Calu3 (cell line): ENCODE results near the gene PTPRE. TPM values are rescaled to one million over a fixed set of nuclear protein-coding genes. Genes with fewer than 3 reads are reported as not detected.

Experiments
- BruUV-seq: library from RNA; stranded (reverse); fragments of 400-500 nt; replicated peaks from 2 replicates; lab custom pipeline; 2021; lab: Mats Ljungman, UMichigan
- CTCF ChIA-PET: fragments of 300-600 bp; sonication (Branson Sonifier 250); formaldehyde crosslinking; loops from one replicate; lab custom pipeline; 2022; ENCODE audit warnings: antibody characterized with exemption; lab: Charles Lee
- DNase-seq: peaks from one replicate; pipeline ENCODE4 v3.0.0; 2022
- H3K27ac Mint-ChIP-seq: one replicate; pipeline ENCODE4 v1.8.0; 2022; ENCODE audit warnings: mixed read lengths; ENCODE audit not compliant: unreplicated experiment
- H3K27me3 Mint-ChIP-seq: one replicate; pipeline ENCODE4 v1.8.0; 2022; ENCODE audit warnings: mixed read lengths; ENCODE audit not compliant: unreplicated experiment
- H3K36me3 Mint-ChIP-seq: one replicate; pipeline ENCODE4 v1.8.0; 2022; ENCODE audit warnings: mild to moderate bottlenecking, moderate library complexity, mixed read lengths; ENCODE audit not compliant: insufficient read depth, unreplicated experiment
- H3K4me1 Mint-ChIP-seq: one replicate; pipeline ENCODE4 v1.8.0; 2022; ENCODE audit warnings: mild to moderate bottlenecking, low read depth, mixed read lengths; ENCODE audit not compliant: unreplicated experiment
- H3K4me3 Mint-ChIP-seq: one replicate; pipeline ENCODE4 v1.8.0; 2022; ENCODE audit warnings: mild to moderate bottlenecking, low read depth, moderate library complexity, mixed read lengths; ENCODE audit not compliant: unreplicated experiment
- H3K9me3 Mint-ChIP-seq: one replicate; pipeline ENCODE4 v1.8.0; 2022; ENCODE audit warnings: low read depth, mixed read lengths; ENCODE audit not compliant: unreplicated experiment
- intact Hi-C: fragments of 100-400 bp; cut with micrococcal nuclease; formaldehyde crosslinking; loops from one replicate; pipeline ENCODE4 v1.10.0; 2022; ENCODE audit not compliant: unreplicated experiment
- total RNA-seq: library from RNA; stranded (reverse); gene quantifications from 2 replicates; pipeline ENCODE4 v1.2.3, GENCODE V29; 2022
- TF ChIP-seq, protein P1 (sequence below): fragments of 200-600 bp; IDR thresholded peaks from one replicate; pipeline ENCODE4 v1.8.0; 2022; ENCODE audit warnings: antibody characterized with exemption; ENCODE audit not compliant: unreplicated experiment

Gene PTPRE
- total RNA-seq, 1 experiment from 2014 or later, result 7.6 TPM

DNA sequence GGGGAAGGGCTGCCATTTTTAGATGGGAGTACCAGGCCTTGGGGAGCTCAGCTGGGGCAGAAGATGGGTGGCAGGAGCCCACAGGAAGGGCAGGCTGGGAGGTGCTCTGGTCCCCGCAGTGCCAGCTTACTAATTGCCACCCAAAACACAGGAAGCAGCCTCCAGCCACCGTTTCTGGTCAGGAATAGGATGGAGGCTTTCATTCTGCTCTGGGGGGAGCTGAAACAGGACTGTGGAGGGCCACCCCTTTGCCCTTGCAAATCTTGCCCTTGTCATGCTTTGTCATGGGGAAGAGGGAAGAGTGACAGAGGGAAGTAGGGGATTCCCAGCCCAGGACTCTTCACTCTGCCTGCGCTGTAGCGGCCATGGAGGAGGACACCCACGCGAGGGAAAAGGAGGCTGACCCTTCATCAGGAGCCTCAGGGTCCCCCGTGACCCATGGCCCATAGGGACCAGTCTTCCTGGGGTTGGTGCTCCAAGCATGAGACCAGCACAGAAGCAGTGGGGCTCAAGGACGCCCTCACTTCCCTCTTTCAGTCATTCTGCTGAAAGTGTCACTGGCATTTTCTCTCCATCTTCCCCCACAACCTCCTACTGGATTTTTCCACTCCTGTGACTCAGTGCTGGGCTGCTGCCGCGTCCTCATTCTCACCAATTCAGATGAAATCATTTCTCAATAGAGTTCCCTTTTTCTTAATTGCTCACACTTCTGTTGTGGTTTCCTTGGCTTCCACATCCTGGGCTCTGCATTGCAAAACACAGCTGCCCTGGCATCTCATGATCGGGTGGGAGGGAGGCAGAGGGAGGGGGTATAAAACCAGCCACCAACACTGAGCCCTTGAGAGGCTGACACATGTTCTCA, 157.4 kb downstream of the PTPRE start:
- CTCF ChIA-PET, result no interaction called here
- DNase-seq, result no peak
- H3K36me3 Mint-ChIP-seq, result peaks cover 4% of the 10 kb centered on the region
- no peaks in the 10 kb centered on the region for H3K27me3 Mint-ChIP-seq
- TF ChIP-seq, protein P1, sequence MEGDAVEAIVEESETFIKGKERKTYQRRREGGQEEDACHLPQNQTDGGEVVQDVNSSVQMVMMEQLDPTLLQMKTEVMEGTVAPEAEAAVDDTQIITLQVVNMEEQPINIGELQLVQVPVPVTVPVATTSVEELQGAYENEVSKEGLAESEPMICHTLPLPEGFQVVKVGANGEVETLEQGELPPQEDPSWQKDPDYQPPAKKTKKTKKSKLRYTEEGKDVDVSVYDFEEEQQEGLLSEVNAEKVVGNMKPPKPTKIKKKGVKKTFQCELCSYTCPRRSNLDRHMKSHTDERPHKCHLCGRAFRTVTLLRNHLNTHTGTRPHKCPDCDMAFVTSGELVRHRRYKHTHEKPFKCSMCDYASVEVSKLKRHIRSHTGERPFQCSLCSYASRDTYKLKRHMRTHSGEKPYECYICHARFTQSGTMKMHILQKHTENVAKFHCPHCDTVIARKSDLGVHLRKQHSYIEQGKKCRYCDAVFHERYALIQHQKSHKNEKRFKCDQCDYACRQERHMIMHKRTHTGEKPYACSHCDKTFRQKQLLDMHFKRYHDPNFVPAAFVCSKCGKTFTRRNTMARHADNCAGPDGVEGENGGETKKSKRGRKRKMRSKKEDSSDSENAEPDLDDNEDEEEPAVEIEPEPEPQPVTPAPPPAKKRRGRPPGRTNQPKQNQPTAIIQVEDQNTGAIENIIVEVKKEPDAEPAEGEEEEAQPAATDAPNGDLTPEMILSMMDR, result no peak
- no peaks in the 10 kb centered on the region for H3K9me3 Mint-ChIP-seq
- no peak overlapping the region for H3K4me3 Mint-ChIP-seq
- no peaks in the 10 kb centered on the region for H3K4me1 Mint-ChIP-seq
- BruUV-seq, result no TSS peak
- intact Hi-C loops, result loop anchor here (10.0 kb wide), 1 partner anchor 50 kb away; no protein-coding TSS in a partner anchor
- H3K27ac Mint-ChIP-seq, result no peak overlapping the region

DNA sequence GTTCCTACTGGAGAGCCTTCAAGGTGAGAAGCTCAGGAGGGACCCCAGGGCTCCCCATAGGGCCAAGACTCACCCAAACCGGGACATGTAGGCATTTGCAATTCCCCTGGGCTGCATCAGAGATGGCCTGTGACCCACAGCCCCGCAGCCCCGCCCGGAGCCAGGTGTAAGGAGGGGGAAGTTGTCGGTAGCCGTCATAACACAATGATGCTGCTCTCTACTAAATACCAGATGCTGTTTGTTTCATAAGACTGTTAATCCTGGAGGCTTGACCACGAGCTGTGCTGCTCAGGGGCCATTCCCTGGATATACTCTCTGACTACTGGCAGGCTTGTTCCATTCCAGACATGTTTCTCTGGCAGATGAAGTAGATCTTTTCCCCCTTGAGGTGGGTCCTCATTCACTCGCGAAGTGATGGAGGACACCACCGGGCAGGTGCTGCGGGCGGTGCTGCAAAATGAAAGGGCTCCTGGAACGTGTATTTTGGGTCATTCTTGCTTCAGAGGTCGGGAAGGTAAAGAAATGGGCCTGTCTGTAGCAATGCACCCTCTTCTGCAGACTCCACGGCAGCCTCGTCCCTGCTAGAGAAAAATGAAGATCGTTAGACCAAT, 158.2 kb downstream of the PTPRE start:
- intact Hi-C loops, result loop anchor here (5.0 to 10.0 kb wide), 3 partner anchors 50 to 178 kb away; partner anchors contain the start of gene PTPRE
- Mint-ChIP-seq H3K4me3 (no peak overlapping the region), H3K36me3 (peaks cover 6% of the 10 kb centered on the region), H3K27ac (no peak overlapping the region), H3K4me1 (no peaks in the 10 kb centered on the region), H3K27me3 (no peaks in the 10 kb centered on the region), H3K9me3 (no peaks in the 10 kb centered on the region)
- TF ChIP-seq, protein P1, result no peak
- DNase-seq, result no peak
- CTCF ChIA-PET, result no interaction called here
- no TSS peak for BruUV-seq

DNA sequence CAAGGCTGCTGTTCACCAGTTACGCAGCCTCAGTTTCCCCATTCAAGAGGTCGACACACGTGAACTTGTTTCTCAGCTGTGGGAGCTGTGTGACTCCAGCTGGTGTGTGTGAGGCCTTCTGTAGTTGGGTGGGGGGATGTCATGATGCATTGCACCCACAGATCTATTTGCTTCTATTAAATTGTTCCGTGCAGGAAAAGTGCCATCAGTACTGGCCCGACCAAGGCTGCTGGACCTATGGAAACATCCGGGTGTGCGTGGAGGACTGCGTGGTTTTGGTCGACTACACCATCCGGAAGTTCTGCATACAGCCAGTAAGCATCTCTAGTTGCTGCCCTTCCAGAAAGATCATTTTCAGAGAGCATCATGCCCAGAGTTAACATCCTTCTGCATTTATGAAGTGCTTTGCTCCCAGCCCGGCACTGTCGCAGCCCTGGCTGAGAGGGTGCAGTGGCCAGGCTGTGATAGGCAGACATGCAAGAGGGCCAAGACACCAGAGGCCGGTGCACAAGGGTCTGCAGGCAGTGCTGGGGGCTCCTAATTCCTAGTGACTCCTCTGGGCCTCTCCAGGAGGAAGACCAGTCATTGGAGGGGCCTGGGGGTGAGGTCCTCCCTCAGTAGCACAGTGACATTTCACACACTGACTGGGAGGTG, 159.1 kb downstream of the PTPRE start:
- H3K27me3 Mint-ChIP-seq, result no peaks in the 10 kb centered on the region
- no TSS peak for BruUV-seq

DNA sequence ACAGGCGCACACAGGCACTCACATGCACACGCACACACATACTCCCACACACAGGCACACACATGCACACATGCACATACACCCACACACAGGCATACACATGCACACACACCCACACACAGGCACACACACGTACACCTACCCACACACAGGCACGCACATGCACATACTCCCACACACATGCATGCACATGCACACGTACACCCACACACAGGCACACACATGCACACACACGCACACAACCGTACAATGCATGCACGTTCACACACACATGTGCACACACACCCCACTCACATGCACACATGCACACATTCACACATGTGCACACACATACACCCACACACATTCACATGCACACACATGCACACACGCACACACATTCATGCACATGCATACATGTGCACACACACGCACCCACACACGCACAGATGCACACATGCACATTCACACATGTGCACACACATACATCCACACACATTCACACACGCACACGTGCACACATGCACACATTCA, 160.0 kb downstream of the PTPRE start:
- Mint-ChIP-seq H3K4me1 (no peaks in the 10 kb centered on the region), H3K36me3 (peaks cover 7% of the 10 kb centered on the region), H3K27me3 (no peaks in the 10 kb centered on the region), H3K9me3 (no peaks in the 10 kb centered on the region), H3K27ac (no peak overlapping the region), H3K4me3 (no peak overlapping the region)
- CTCF ChIA-PET, result no interaction called here
- intact Hi-C loops, result loop anchor here (5.0 to 10.0 kb wide), 3 partner anchors 52 to 180 kb away; partner anchors contain the start of gene PTPRE
- BruUV-seq, result no TSS peak
- TF ChIP-seq, protein P1, result no peak
- no peak for DNase-seq

More for the DNA sequence above, 159.1 kb downstream of the PTPRE start:
- DNase-seq, result no peak
- H3K4me1 Mint-ChIP-seq, result no peaks in the 10 kb centered on the region
- CTCF ChIA-PET, result no interaction called here
- TF ChIP-seq, protein P1, result no peak
- intact Hi-C loops, result loop anchor here (5.0 to 10.0 kb wide), 3 partner anchors 51 to 179 kb away; partner anchors contain the start of gene PTPRE
- no peak overlapping the region for H3K4me3 Mint-ChIP-seq
- no peaks in the 10 kb centered on the region for H3K9me3 Mint-ChIP-seq
- no peak overlapping the region for H3K27ac Mint-ChIP-seq
- peaks cover 7% of the 10 kb centered on the region for H3K36me3 Mint-ChIP-seq
